Caki2 (cell line): ENCODE results near the gene CRLF1. TPM values are rescaled to one million over a fixed set of nuclear protein-coding genes. Genes with fewer than 3 reads are reported as not detected.

Experiments used
- DNase-seq: peaks from one replicate; pipeline ENCODE4 v3.0.0-alpha.2; 2015; ENCODE audit warnings: low read depth
- in situ Hi-C: cut with HindIII; loops from 2 replicates; pipeline ENCODE4 v1.10.0; 2016; ENCODE audit warnings: low sequenced_read_pairs, low pct_unique_long_range_greater_than_20kb, mixed read lengths
- total RNA-seq: library from RNA; depleted of rRNA; stranded (reverse); fragments of >200 nt; shearing (Covaris generic); gene quantifications from 2 replicates; pipeline ENCODE4 v1.2.3, GENCODE V29; 2014; ENCODE audit warnings: low replicate concordance

CRLF1 gene
- total RNA-seq, 1 experiment from 2014 or later = 51.0 TPM

DNA sequence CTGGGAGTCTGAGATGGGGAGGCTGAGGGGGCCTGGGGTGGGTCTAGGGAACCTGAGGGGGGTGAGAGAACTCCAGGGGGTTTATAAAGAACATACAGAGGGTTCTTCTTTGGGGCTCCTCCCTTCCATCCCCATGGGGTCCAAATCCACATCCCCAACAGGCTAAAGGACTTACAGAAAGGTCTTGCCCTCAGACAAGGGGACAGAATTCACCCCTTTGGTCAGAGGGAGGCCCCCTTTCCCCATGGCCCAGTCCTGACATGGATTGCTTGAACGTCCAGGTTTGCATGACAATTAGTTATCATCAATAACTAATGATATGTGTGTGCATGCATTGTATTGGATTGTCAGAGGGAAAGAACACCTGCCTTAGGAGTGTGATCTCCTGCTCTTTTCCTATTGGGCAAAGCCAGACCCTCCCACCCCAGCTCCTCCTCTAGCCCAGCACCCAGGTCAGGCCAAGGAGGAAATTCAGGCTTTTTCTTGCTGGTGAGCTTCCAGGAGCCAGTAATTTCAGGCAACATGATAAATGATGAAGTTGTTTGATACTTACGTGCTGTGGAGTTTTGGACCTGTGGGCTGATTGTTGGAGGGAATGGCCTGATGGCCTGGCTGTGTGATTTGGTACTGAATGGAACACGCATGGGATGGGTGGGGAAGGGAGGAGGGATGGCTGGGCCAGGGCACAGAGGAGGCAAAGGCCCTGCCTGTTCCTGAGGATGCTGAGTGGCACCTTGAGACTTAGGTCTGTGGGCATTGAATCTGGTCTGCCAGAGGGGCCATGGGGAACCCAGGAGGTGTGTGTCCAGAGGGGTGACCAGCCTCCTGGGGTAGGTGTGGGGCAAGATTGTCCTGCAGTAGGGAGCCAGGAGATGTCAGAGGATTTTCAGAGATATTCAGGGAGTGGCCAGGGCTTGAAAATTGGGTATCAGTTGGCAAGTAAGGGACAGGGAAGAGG is 31.4 kb upstream of the CRLF1 start:
- DNase-seq = peak; percentile 63
- in situ Hi-C loops = no loop called here

DNA sequence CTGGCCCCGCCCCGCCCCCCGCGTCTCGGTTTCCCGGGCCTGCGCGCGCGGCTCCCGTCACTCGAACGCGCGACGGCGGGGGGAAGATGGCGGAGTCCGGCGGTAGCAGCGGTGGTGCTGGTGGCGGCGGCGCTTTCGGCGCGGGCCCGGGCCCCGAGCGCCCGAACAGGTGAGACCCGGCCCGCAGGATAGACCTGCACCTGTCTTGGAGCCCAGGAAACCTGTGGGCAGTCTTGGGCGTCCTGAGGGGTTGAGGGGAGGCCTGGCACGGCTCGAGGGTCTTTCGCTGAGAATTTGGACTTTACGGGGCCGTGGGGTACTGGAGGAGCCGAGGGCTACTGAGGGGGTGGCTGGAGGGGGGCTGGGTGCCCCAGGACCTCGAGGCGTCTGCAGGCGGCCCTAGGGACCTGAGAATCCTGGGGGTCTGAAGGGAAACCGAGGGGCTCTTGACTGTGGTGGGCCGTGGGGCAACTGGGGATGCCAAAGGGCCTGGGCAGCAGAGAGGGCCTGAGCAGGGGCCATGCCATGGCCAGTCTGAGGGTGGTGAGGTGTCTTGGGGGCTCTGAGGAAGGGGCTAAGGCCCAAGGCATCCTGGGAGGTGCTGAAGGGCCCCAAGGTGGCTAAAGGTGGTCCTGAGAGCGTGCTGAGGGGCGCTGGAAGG is 30.5 kb upstream of the CRLF1 start, which contains the start of gene KLHL26:
Gene KLHL26, plus strand, starts transcription at position 60 of the 661 bp plus-strand sequence. Its CDS starts 27 bp downstream, at position 87.
- in situ Hi-C loops = no loop called here
- no peak for DNase-seq

DNA sequence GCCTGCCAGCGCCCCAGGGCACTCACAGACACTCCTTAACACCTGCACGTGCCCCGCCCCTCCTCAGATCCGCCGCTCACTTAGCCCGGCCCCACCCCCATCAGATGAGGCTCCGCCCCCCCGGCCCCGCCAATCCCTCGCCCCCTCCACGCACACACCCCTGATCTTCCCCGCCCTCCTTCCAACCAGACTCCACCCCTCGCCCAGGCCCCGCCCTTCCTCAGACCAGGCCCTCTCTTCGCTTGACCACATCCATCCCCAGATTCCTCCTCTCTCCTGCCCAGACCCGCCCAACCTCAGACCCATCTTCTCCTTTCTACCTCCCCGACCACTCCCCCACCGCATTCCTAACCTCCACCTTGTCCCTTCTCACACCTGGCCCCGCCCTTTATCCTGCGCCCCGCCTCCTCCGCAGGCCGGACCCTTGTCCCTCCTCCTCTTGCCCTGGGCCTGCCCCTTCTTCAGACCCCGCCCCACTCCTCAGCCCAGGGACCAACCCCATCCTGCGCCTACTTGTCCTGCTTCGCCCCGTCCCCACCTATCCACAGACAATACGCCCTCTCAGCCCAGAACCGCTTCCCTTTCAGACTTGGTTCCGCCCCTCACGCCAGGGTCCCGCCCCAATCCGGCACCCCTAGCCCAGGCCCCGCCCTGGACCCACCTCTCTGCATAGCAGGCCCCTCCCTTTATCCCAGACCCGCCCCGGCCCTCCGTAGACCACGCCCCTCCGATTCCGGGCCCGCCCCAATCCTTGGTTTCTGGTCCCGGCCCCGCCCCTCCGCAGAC is 29.8 kb upstream of the CRLF1 start:
- in situ Hi-C loops = no loop called here
- DNase-seq = peak; percentile 100

DNA sequence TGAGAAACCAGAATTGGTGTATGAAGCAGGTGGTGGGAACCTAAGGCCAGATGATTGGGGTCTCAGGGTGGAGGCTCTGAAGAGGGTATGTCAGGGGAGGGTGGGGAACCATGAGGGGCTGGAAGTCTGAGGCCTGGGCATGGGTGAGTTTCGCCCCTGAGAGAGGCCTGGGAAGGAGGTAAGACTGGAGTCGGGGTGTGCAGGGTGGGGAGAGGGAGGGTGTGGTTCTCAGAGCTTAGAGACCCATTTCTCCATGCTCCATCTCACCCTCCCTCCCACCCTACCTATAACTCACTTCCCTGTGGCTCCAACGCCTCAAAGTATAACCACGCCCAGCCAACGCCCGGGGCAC is 29.2 kb upstream of the CRLF1 start:
- no peak for DNase-seq
- in situ Hi-C loops = no loop called here

DNA sequence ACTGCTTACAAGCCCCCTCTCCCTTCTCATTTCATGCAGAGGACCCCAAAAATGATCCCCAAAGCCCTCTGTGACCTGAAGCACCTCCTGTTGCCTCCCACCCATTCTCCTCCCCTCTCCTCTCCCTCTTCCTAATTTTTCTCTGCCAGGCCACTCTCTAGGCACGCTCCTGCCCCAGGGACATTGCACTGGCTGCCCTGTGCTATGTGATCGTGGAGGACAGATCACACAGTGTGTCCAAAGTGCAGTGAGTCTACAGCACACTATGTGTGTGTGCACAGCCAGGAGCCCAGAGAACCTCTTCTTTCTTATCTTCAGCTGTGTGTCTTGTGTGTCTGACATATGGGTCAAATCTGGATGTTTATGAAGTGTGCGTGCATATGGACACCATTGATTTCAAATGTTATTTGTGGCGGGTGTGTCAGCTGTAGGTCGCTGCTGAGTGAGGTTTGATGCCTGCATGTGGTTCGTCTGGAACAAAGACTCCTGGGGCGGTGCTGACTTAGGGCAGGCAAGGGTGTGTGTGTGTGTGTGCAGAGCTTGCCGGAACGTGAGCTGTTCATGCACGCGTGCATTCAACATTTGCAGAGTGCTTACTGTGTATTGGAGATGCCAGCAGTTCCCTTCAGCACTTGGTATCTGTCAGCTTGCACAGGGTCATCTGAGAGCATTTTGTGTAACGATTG is 28.2 kb upstream of the CRLF1 start:
- DNase-seq = no peak
- in situ Hi-C loops = no loop called here

DNA sequence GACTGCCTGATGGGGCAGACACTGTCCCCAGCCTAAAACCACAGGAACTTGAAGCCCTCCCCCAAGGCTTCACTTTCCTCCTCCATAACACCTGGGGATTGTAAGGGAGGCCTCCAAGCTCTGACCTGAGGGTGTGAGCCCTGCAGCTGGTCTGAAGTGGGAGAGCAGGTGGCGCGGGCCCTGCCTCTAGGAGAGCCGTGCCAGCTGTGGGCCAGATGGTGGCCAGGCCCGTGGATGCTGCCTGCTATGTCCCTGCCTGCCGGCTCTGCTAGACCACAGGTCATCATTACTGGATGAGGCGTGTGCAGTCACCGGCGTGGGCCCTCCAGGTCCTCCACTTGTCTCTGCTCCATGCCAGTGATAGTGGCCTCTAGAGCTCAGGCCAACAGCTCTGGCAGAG is 26.7 kb upstream of the CRLF1 start:
- in situ Hi-C loops = no loop called here
- no peak for DNase-seq

DNA sequence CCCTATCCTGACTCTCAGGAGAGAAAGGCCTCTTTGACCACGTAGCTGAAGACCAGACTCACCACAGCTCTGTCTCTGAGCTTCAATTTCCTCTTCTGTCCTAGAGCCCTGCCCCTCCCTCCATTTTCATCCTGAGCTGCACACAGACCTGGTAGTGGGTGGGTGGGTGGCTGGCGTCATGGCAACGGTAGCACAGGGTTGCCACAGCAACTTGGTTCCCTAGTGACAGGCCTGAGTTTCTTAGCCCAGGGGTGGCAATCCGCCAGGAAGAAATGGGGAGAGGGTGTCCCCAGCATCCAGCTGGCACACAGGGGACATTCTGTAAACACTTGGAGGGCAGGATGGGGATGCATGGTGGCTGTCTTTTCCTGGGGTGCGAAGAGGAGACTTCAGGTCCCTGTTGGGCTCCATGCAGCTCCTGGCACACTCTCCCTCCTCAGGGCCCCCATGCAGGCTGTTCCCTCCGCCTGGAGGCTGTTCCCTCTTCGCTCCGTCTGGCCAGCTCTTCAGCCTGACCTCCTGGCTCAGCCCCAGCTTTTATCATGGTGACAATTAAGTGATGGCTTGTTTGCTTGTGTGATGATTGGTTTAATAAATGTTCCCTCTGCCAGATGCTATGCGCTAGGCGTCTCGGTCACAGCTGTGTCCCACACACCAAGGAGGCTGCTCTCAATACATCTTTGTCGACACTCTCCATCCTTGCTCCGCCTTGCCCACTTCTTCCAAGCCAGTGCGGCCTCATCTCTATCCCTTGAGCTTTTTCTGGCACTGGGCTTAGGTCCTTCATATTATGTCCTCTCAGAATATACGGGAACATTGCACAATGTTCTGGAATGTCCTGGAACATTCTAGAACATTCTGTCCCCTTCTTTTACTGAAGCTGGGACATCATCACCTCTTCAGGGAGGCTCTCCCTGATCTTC is 22.8 kb upstream of the CRLF1 start:
- in situ Hi-C loops = no loop called here
- no peak for DNase-seq

DNA sequence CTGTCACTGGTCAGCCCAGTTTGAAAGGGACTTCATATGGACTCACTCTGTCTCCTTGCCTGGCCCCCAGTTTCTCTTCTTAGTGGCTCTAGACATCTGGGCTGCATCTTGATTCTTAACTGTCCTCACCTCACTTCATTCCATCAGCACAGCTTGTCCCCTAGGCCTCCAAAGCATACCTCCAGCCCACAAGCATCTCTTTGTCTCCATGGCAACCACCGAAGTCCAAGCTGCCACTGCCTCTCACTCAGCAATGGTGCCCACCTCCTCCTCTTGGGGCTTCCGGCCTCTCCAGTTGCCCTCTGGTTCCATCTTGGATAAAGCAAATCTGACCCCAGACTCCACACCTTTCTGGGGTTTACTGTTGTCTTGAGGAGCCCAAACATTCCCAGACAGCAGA is 20.3 kb upstream of the CRLF1 start:
- no peak for DNase-seq
- in situ Hi-C loops = no loop called here

DNA sequence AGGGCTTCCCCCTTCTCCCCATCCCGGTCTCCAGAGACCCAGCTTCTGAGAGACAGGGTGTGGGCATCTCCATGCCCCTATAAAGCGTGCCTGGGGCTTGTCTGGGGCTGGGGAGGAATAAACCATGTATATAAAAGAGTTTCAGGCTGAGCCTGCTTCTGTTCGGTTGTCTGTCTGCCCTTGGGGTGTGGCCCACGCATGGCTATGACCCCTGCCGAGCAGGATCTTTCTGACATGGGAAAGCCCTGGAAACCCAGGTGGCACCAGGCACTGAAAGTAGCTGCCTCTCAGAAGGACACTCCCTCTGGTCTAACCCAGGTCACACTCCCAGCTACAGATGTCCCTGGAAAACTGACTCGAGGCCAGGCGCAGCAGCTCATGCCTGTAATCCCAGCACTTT is 14.3 kb upstream of the CRLF1 start:
- in situ Hi-C loops = no loop called here
- no peak for DNase-seq

DNA sequence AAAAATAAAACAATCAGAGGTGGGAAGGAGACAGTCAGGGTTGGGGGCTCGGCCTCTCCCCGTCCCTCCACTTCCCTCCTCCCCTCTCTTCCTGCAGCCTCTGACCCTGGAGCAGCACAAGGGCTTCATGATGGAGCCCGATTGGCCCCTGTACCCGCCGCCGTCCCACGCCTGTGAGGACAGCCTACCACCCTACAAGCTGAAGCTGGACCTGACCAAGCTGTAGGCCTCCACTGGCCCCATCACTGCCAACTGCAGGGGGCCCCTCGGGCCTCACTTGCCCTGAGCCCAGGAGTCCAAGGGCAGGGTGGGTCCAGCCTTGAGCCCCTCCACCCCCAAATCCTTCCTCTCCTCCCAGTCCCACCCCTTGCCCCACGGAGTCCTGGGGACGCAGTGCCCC is 13.7 kb upstream of the CRLF1 start:
- in situ Hi-C loops = no loop called here
- DNase-seq = no peak

DNA sequence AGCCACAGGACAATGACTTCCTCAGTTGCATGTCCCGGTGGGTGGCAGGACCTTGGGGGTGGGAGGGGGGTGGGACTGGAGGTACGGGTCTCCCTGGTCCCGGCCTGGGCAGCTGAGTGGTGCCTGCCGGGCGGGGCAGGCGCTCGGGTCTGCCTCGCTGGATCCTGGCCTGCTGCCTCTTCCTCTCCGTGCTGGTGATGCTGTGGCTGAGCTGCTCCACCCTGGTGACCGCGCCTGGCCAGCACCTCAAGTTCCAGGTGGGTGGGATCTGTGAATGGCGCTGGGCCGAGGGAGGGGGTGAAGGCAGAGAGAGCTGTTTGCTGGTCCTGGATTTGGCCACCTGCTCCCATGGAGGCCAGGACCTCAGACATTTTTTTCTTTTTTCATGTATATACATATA is 11.6 kb upstream of the CRLF1 start:
- no peak for DNase-seq
- in situ Hi-C loops = no loop called here

DNA sequence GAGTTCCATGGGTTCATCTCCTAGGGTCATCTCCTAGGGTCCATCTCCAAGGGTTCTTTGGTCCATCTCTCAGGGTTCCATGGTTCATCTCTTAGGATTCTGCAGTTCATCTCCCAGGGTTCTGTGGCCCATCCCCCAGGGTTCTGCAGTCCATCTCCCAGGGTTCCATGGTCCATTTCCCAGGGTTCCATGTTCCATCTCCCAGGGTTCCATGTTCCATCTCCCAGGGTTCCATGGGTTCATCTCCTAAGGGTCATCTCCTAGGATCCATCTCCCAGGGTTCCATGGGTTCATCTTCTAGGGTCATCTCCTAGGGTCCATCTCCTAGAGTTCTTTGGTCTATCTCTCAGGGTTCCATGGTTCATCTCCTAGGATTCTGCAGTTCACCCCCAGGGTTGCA is 11.0 kb upstream of the CRLF1 start:
- no peak for DNase-seq

DNA sequence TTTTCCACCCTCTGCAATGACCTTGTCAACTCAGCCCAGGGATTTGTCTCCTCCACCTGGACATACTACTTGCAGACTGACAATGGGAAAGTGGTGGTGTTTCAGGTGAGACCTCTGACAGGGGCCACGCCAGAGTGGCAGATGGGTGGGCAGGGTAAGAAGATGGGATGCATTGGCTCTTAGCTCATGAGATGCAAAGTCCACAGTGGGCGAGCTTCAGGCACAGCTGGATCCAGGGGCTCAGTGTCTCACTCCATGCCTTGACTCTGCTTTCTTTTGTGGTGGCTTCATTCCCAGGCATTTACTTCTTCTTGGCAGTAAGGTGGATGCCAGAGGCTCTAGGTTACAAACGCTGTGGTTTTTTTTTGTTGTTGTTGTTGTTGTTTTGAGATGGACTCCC is 9.4 kb upstream of the CRLF1 start:
- no peak for DNase-seq
- in situ Hi-C loops = no loop called here

More for the DNA sequence above, 11.0 kb upstream of the CRLF1 start:
- in situ Hi-C loops = no loop called here

DNA sequence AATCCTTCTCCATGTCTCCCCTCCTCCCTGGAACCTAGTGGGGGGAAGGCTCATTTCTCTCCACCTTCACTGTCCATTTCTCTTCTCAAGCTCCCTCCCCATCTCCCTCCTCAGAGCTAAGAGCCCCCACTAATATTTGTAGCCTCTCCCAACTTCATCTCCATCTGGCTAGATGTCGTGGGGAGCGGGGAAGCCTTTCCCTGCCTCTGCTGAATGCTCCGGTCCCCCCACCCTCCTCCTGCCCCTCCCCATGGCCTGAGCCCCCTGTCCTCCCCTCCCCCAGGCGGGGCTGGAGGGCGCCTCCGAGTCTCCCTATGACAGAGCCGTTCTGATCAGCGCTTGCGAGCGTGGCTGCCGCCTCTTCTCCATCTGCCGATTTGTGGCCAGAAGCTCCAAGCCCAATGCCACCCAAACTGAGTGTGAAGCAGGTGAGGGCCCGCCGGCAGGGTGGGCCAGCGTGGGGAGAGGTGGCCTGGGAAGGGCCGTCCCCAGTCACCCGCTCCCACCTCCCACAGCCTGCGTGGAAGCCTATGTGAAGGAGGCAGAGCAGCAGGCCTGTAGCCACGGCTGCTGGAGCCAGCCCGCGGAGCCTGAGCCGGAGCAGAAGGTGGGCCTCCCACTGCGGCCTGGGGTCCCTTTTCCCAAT is 7.1 kb upstream of the CRLF1 start:
- in situ Hi-C loops = no loop called here
- DNase-seq = no peak

DNA sequence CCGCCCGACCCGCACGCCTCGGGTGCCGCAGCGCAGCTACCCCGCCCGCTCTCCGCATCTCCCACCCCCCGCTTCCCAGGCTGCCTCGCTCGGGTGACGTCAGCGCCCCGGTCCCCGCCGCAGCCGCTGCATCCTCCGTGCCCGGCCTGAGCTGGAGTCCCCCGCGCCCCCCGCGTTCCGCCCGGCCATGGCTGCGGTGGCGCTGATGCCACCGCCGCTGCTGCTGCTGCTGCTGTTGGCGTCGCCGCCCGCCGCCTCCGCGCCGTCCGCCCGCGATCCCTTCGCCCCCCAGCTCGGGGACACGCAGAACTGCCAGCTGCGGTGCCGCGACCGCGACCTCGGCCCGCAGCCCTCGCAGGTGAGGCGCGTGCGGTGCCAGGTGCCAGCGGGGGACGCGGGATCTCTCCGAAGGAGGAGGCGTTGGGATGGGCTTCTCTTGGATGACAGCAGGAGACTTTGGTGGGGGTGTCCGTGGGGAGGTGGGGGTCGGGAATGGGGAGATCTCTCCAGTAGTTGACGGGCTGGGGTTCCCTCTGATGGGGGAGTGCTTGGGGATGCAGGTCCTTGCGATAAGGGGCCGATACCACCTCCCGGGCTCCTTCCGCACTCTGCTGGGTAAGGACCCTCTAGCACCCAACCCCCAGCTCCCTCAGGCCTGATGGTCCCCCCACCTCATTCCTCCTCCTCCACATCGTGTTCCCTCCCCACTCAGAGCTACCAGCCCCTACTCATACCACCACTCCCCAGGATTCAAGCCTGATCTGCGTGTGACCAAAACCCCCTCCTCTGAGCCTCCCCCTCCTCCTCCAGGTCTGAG is 6.4 kb upstream of the CRLF1 start, which contains the start of gene TMEM59L:
Gene TMEM59L, plus strand, starts transcription at position 99 of the 817 bp plus-strand sequence. Its CDS starts 89 bp downstream, at position 188.
- in situ Hi-C loops = no loop called here
- DNase-seq = no peak
